Measurements from ENCODE around the gene DOC2A.

- no peak for TF ChIP-seq CTCF (conservative IDR thresholded peaks at IDR 0.05; ENCODE audit: low read depth, low read length)
- no peak for TF ChIP-seq EZH2 (IDR thresholded peaks at IDR 0.05; ENCODE audit: borderline replicate concordance, low read depth, low read length, poor library complexity, severe bottlenecking)
These were observed 8.0 kb downstream of the DOC2A start for GRCh38 chr16:30002614-30003346.

All from A673 (cell line).